Mesendoderm (in vitro differentiated cells): ENCODE results near the gene HEXA.

Experiments
- DNase-seq: peaks from one replicate; pipeline ENCODE4 v3.0.0; 2013
- H2AK5ac ChIP-seq: 2 replicates; pipeline ENCODE4 v1.6.1; 2013; ENCODE audit warnings: low read length, inconsistent platforms
- H2BK120ac ChIP-seq: 2 replicates; pipeline ENCODE4 v1.6.1; 2013; ENCODE audit warnings: low read depth, mild to moderate bottlenecking, low read length, moderate library complexity, mixed read lengths
- H2BK15ac ChIP-seq: replicated peaks from 2 replicates; pipeline ENCODE4 v1.6.1; 2013; ENCODE audit warnings: low read depth, mild to moderate bottlenecking, moderate library complexity
- H2BK5ac ChIP-seq: 2 replicates; pipeline ENCODE4 v1.6.1; 2013; ENCODE audit warnings: low read length, inconsistent platforms
- H3K18ac ChIP-seq: 2 replicates; pipeline ENCODE4 v1.6.1; 2013; ENCODE audit warnings: mild to moderate bottlenecking, low read length, mixed read lengths
- H3K23ac ChIP-seq: one replicate; pipeline ENCODE4 v1.6.1; 2013; ENCODE audit warnings: low read length
- H3K27ac ChIP-seq: 2 replicates; pipeline ENCODE4 v1.5.1; 2013; ENCODE audit warnings: low read depth, mild to moderate bottlenecking, inconsistent platforms, low read length, moderate library complexity
- H3K27me3 ChIP-seq: 2 replicates; pipeline ENCODE4 v1.6.1; 2013; ENCODE audit warnings: low read length, control low read depth, mild to moderate bottlenecking, inconsistent platforms; ENCODE audit not compliant: insufficient read depth, poor library complexity
- H3K36me3 ChIP-seq: 2 replicates; pipeline ENCODE4 v1.6.1; 2013; ENCODE audit warnings: low read length, inconsistent platforms; ENCODE audit not compliant: control insufficient read depth, insufficient read depth
- H3K4ac ChIP-seq: one replicate; pipeline ENCODE4 v1.6.1; 2013; ENCODE audit warnings: low read depth, mild to moderate bottlenecking, low read length, moderate library complexity
- H3K4me1 ChIP-seq: 2 replicates; pipeline ENCODE4 v1.6.1; 2013; ENCODE audit warnings: low read depth, low read length, inconsistent platforms; ENCODE audit not compliant: control insufficient read depth
- H3K4me2 ChIP-seq: 2 replicates; pipeline ENCODE4 v1.6.1; 2013; ENCODE audit warnings: low read length
- H3K4me3 ChIP-seq: 2 replicates; pipeline ENCODE4 v1.5.1; 2013; ENCODE audit warnings: mild to moderate bottlenecking, low read length
- H3K56ac ChIP-seq: one replicate; pipeline ENCODE4 v1.6.1; 2013; ENCODE audit warnings: low read length
- H3K79me1 ChIP-seq: 2 replicates; pipeline ENCODE4 v1.6.1; 2013; ENCODE audit warnings: low read length, inconsistent platforms
- H3K79me2 ChIP-seq: 2 replicates; pipeline ENCODE4 v1.6.1; 2013; ENCODE audit warnings: mild to moderate bottlenecking, low read length; ENCODE audit not compliant: control insufficient read depth, insufficient read depth
- H3K9ac ChIP-seq: 2 replicates; pipeline ENCODE4 v1.6.1; 2013; ENCODE audit warnings: low read length, inconsistent platforms
- H4K5ac ChIP-seq: one replicate; pipeline ENCODE4 v1.6.1; 2013; ENCODE audit warnings: low read length
- H4K8ac ChIP-seq: one replicate; pipeline ENCODE4 v1.6.1; 2013; ENCODE audit warnings: low read depth, mild to moderate bottlenecking, control low read depth, low read length, moderate library complexity
- WGBS: extraction: QIAGEN DNeasy Blood & Tissue Kit; methylation state at CpG from one replicate; pipeline ENCODE4 v1.1.7; 2013; ENCODE audit warnings: low lambda C conversion rate, missing lambda C conversion rate; ENCODE audit not compliant: insufficient coverage; ENCODE audit errors: extremely low coverage; 5-methylcytosine and 5-hydroxymethylcytosine counted together

The HEXA gene

GRCh38 chr15:72358650-72359171 lies 17.1 kb downstream of the HEXA start:
- Histone ChIP-seq H2BK5ac (no peak overlapping the region), H4K5ac (no peak overlapping the region), H3K4me1 (no peaks in the 10 kb centered on the region), H3K23ac (no peak overlapping the region), H3K18ac (no peak overlapping the region), H3K56ac (no peak overlapping the region), H3K4ac (no peak overlapping the region), H2BK120ac (no peak overlapping the region), H3K27me3 (no peaks in the 10 kb centered on the region), H3K36me3 (no peaks in the 10 kb centered on the region), H2AK5ac (no peak overlapping the region), H3K4me3 (no peak overlapping the region), H3K9ac (no peak overlapping the region), H2BK15ac (no peak overlapping the region), H3K4me2 (no peak overlapping the region), H3K79me2 (no peaks in the 10 kb centered on the region), H3K27ac (no peak overlapping the region), H4K8ac (no peak overlapping the region), H3K79me1 (peaks cover 12% of the 10 kb centered on the region)
- no peak for DNase-seq
- no CpG with 5 or more reads among the region's 7 CpGs for WGBS

- no peak overlapping the region for H3K27ac ChIP-seq
- H3K4me3 ChIP-seq: no peak overlapping the region
- H3K4ac ChIP-seq: no peak overlapping the region
- WGBS: no CpG with 5 or more reads among the region's 3 CpGs
- H3K23ac ChIP-seq: no peak overlapping the region
- no peak overlapping the region for H3K9ac ChIP-seq
- H2BK5ac ChIP-seq: no peak overlapping the region
- H3K79me2 ChIP-seq: no peaks in the 10 kb centered on the region
- no peak overlapping the region for H4K5ac ChIP-seq
- no peak overlapping the region for H4K8ac ChIP-seq
- no peaks in the 10 kb centered on the region for H3K4me1 ChIP-seq
- no peak for DNase-seq
- no peak overlapping the region for H3K4me2 ChIP-seq
- H2AK5ac ChIP-seq: no peak overlapping the region
- no peak overlapping the region for H2BK15ac ChIP-seq
- H3K56ac ChIP-seq: no peak overlapping the region
- H3K36me3 ChIP-seq: no peaks in the 10 kb centered on the region
- no peak overlapping the region for H2BK120ac ChIP-seq
- no peaks in the 10 kb centered on the region for H3K27me3 ChIP-seq
- no peak overlapping the region for H3K18ac ChIP-seq
- peaks cover 10% of the 10 kb centered on the region for H3K79me1 ChIP-seq
Observed at GRCh38 chr15:72358121-72358520, 17.7 kb downstream of the HEXA start.

DNA sequence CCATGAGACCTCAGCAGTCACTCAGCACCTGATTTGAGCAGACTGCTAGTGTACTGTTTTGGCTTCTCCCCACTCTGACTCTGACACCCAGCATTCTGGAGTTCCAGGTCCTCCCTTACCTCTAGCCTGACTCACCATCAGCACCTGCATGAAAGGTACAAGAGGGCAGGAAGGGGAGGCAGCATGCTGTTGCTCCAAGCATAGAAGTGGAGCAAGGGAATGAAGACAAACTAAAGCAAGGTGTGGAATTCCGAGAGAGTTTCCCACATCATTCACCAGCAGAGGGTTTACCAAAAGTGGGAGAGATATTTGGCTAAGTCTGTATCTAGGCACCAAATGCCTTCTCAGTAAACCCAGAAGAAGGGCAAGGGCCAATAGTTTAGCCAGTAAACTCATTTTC lies 21.3 kb downstream of the HEXA start:
- no peaks in the 10 kb centered on the region for H3K27me3 ChIP-seq
- no peak overlapping the region for H3K4me2 ChIP-seq
- no peak overlapping the region for H2AK5ac ChIP-seq
- H3K79me2 ChIP-seq: no peaks in the 10 kb centered on the region
- H4K8ac ChIP-seq: no peak overlapping the region
- no peak overlapping the region for H3K27ac ChIP-seq
- peaks cover 8% of the 10 kb centered on the region for H3K79me1 ChIP-seq
- no peak overlapping the region for H3K56ac ChIP-seq
- no peak overlapping the region for H3K23ac ChIP-seq
- no peak for DNase-seq
- no peak overlapping the region for H2BK5ac ChIP-seq
- no peak overlapping the region for H3K9ac ChIP-seq
- WGBS: no CpG with 5 or more reads among the region's 1 CpG
- no peak overlapping the region for H4K5ac ChIP-seq
- H3K4me1 ChIP-seq: no peaks in the 10 kb centered on the region
- H2BK15ac ChIP-seq: no peak overlapping the region
- no peak overlapping the region for H3K4me3 ChIP-seq
- no peak overlapping the region for H3K18ac ChIP-seq
- H2BK120ac ChIP-seq: no peak overlapping the region
- no peak overlapping the region for H3K4ac ChIP-seq
- H3K36me3 ChIP-seq: no peaks in the 10 kb centered on the region

- H2BK5ac ChIP-seq: no peak overlapping the region
- H3K56ac ChIP-seq: no peak overlapping the region
- no peak overlapping the region for H3K18ac ChIP-seq
- no peak overlapping the region for H4K8ac ChIP-seq
- no peak overlapping the region for H2AK5ac ChIP-seq
- H3K27ac ChIP-seq: no peak overlapping the region
- no peak overlapping the region for H3K4me2 ChIP-seq
- H3K36me3 ChIP-seq: peaks cover 3% of the 10 kb centered on the region
- H3K4me3 ChIP-seq: no peak overlapping the region
- H3K4me1 ChIP-seq: no peaks in the 10 kb centered on the region
- no peak overlapping the region for H2BK15ac ChIP-seq
- WGBS: no CpG with 5 or more reads among the region's 2 CpGs
- DNase-seq: no peak
- H2BK120ac ChIP-seq: no peak overlapping the region
- no peak overlapping the region for H3K9ac ChIP-seq
- H3K79me1 ChIP-seq: peaks cover 4% of the 10 kb centered on the region
- no peaks in the 10 kb centered on the region for H3K79me2 ChIP-seq
- H3K27me3 ChIP-seq: no peaks in the 10 kb centered on the region
- no peak overlapping the region for H3K23ac ChIP-seq
- no peak overlapping the region for H3K4ac ChIP-seq
- no peak overlapping the region for H4K5ac ChIP-seq
Observed at GRCh38 chr15:72353266-72353665, 22.5 kb downstream of the HEXA start.

DNA sequence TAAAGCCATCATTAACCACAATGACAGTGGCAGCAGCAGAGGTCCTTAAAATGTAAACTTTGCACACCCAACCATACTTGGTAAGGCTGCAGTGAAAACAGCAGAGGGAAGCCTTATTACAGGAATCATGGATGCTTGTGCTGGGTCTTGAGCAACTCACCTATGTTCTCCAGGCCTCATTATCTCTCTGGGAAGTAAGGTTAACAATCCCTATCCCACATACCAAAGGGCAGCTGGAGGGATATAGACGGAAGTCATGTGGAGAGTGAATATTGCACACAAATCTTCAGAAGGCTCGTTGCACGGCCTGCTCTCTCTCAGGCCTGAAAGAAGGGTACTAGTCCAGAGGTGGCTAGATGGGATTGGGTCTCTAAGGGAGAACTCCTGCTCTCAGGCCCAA lies 30.0 kb downstream of the HEXA start:
- Histone ChIP-seq H4K8ac (no peak overlapping the region), H2BK5ac (no peak overlapping the region), H3K27ac (no peak overlapping the region), H3K56ac (no peak overlapping the region), H3K23ac (no peak overlapping the region), H3K27me3 (no peaks in the 10 kb centered on the region), H3K4ac (no peak overlapping the region), H3K9ac (no peak overlapping the region), H3K36me3 (peaks cover 3% of the 10 kb centered on the region), H3K4me1 (peaks cover 2% of the 10 kb centered on the region), H3K79me1 (no peaks in the 10 kb centered on the region), H3K18ac (no peak overlapping the region), H4K5ac (no peak overlapping the region), H2BK120ac (no peak overlapping the region), H3K4me2 (no peak overlapping the region), H2AK5ac (no peak overlapping the region), H3K79me2 (no peaks in the 10 kb centered on the region), H3K4me3 (no peak overlapping the region), H2BK15ac (no peak overlapping the region)
- no CpG with 5 or more reads among the region's 3 CpGs for WGBS
- no peak for DNase-seq

GRCh38 chr15:72345280-72345679 lies 30.5 kb downstream of the HEXA start:
- H3K4me1 ChIP-seq: peaks cover 2% of the 10 kb centered on the region
- DNase-seq: no peak
- WGBS: no CpG with 5 or more reads among the region's 7 CpGs
- no peak overlapping the region for H2BK15ac ChIP-seq
- no peaks in the 10 kb centered on the region for H3K79me2 ChIP-seq
- H2AK5ac ChIP-seq: no peak overlapping the region
- no peaks in the 10 kb centered on the region for H3K27me3 ChIP-seq
- no peak overlapping the region for H3K27ac ChIP-seq
- no peak overlapping the region for H4K5ac ChIP-seq
- peaks cover 3% of the 10 kb centered on the region for H3K36me3 ChIP-seq
- no peak overlapping the region for H3K23ac ChIP-seq
- no peak overlapping the region for H3K9ac ChIP-seq
- H3K4me2 ChIP-seq: no peak overlapping the region
- no peak overlapping the region for H2BK120ac ChIP-seq
- H3K4me3 ChIP-seq: no peak overlapping the region
- H3K79me1 ChIP-seq: no peaks in the 10 kb centered on the region
- no peak overlapping the region for H2BK5ac ChIP-seq
- no peak overlapping the region for H4K8ac ChIP-seq
- no peak overlapping the region for H3K56ac ChIP-seq
- H3K4ac ChIP-seq: no peak overlapping the region
- no peak overlapping the region for H3K18ac ChIP-seq
